C4-2B (cell line): ENCODE data around the gene OCA2.
"Not testable (repeated sequence)": the region's sequence is repeated elsewhere in the genome, so short reads cannot be mapped to it uniquely, and the experiment has no call there.

Experiments
- CTCF ChIP-seq: fragments of 450-650 bp; conservative IDR thresholded peaks from 2 replicates; pipeline ENCODE4 v1.5.1; 2017; ENCODE audit warnings: mild to moderate bottlenecking
- ZFX ChIP-seq: fragments of 450-650 bp; IDR thresholded peaks from 2 replicates; pipeline ENCODE4 v1.6.1; 2017

GRCh38 chr15:27767430-27767829, 331.7 kb downstream of the OCA2 start:
- TF ChIP-seq CTCF, ZFX: not testable (repeated sequence)
